Motor neuron (in vitro differentiated cells): ENCODE results near the gene ZNF283. TPM values are rescaled to one million over a fixed set of nuclear protein-coding genes. Genes with fewer than 3 reads are reported as not detected.

Experiments used
- ATAC-seq, 8 experiments: fragments of 200-7000 bp; cut with Tn5 transposase; replicated peaks in 6 of 8; 2 replicates each; pipeline ENCODE4 v1.8.0; 2021; ENCODE audit warnings: mild to moderate bottlenecking in 8 of 8, moderate library complexity in 8 of 8
- H3K27ac ChIP-seq, 2 donors: fragments of 250-450 bp; sonication (Bioruptor Pico); 2 replicates each; pipeline ENCODE4 v1.9.0; 2021; ENCODE audit warnings: antibody characterized with exemption in 2 of 2, mild to moderate bottlenecking in 2 of 2, moderate library complexity in 1 of 2
- H3K4me1 ChIP-seq, 2 donors: fragments of 250-450 bp; sonication (Bioruptor Pico); replicated peaks in 1 of 2; 2 replicates each; pipeline ENCODE4 v1.6.1; 2021; ENCODE audit warnings: antibody characterized with exemption in 2 of 2, mild to moderate bottlenecking in 2 of 2, moderate library complexity in 1 of 2
- H3K4me3 ChIP-seq, 5 donors: fragments of 250-450 bp; sonication (Bioruptor Pico); 2 replicates each; pipeline ENCODE4 v1.9.0; 2021; ENCODE audit warnings: antibody characterized with exemption in 5 of 5, mild to moderate bottlenecking in 5 of 5, moderate library complexity in 4 of 5
- WGBS, 10 experiments: fragments of 450-650 bp; shearing (Covaris generic); methylation state at CpG; one replicate each; pipeline ENCODE4 v1.0.0; 2022; 5-methylcytosine and 5-hydroxymethylcytosine counted together
- in situ Hi-C, 9 experiments: fragments of 400-800 bp; cut with MboI; loops; one replicate each; pipeline ENCODE4 v1.15.0; 2021; ENCODE audit warnings: low sequenced_read_pairs in 9 of 9, low pct_unique_long_range_greater_than_20kb in 2 of 9; ENCODE audit not compliant: unreplicated experiment in 9 of 9
- total RNA-seq, 8 experiments: library from RNA; unstranded; fragments of 300-600 nt; gene quantifications; 2 replicates each; pipeline versions ENCODE4 v1.2.3 to v1.2.4, GENCODE V29; 2022

ZNF283 gene
- total RNA-seq, 8 experiments from 2014 or later = 4.0 to 36.9 (median 13.8) TPM

DNA sequence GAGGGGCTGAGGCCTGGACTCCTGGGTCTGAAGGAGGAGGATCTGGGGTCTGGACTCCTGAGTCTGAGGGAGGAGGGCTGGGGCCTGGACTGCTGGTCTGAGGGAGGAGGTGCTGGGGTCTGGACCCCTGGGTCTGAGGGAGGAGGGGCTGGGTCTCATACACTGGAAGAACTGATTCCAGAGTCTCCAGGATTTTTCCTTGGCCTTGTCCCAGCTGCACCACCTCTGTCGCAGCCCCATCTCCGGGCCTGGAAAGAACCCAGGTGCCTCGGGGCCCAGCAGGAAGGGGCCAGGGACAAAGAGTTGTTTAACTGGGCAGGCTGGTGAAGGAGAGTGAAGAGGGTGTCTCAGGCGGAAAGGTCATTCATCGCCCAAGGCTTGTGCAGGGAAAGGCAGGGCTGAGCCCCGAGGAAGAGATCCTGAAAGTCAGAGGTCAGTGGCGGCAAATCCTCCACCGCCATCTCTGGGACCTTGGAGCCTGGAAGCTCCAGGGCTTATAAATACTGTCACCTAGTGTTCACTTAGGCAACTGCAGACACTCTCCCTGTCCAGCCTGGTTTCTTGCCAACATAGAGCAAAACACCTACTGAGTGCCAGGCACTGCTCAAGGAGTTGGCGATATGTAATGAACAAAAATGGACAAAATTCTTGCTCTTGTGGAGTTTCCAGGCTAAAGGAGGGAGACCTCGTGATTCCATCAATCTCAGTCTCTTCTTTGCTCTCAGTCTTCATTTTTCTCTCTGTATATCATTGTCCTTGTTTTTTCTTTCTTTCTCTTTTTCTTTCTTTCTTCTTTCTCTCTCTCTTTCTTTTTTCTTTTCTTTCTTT, 41.9 kb upstream of the ZNF283 start:
- in situ Hi-C loops = loop anchor here in 1 of 9 experiments (25.0 kb wide), 1 partner anchor 348 kb away; no protein-coding TSS in a partner anchor
- WGBS, 10 experiments = 0 to 7% (median 1%) methylated on average over 2 to 3 of the region's 10 CpGs; no CpG with 5 or more reads in 2 of the 10 experiments
- no peaks in the 10 kb centered on the region for H3K4me1 ChIP-seq
- no peak overlapping the region for H3K4me3 ChIP-seq
- ATAC-seq = peak; percentile 17 to 85 (median 74)
- H3K27ac ChIP-seq = no peak overlapping the region

DNA sequence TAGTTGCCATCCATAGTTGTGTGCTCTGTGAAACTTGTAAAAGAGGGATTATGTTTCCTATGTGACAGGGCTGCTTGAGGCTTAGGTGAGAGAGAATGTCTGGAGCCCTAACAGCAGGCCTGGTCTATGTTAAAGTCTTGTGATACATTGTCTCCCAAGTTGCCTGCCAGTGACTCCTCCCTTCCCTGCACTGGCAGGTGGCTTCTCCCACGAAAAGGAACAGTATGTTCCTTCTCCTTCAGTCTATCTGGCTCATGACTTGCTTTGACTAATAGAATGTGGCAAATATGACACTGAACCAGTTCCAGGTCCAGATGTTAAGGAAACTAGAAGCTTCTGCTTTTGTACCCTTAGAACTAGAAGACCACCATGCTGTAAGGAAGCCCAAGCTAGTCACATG, 40.5 kb upstream of the ZNF283 start:
- WGBS, 10 experiments = 0 to 50% (median 20%) methylated on average over 1 of the region's 1 CpG; no CpG with 5 or more reads in 5 of the 10 experiments
- no peak for ATAC-seq
- Histone ChIP-seq H3K27ac (no peak overlapping the region), H3K4me1 (no peaks in the 10 kb centered on the region), H3K4me3 (no peak overlapping the region)
- in situ Hi-C loops = loop anchor here in 1 of 9 experiments (25.0 kb wide), 1 partner anchor 349 kb away; no protein-coding TSS in a partner anchor

GRCh38 chr19:43789029-43789428, 38.1 kb upstream of the ZNF283 start:
- peak in 3 of 8 experiments; percentile 15 to 44 (median 22) for ATAC-seq
- in situ Hi-C loops = loop anchor here in 1 of 9 experiments (25.0 kb wide), 1 partner anchor 352 kb away; no protein-coding TSS in a partner anchor

DNA sequence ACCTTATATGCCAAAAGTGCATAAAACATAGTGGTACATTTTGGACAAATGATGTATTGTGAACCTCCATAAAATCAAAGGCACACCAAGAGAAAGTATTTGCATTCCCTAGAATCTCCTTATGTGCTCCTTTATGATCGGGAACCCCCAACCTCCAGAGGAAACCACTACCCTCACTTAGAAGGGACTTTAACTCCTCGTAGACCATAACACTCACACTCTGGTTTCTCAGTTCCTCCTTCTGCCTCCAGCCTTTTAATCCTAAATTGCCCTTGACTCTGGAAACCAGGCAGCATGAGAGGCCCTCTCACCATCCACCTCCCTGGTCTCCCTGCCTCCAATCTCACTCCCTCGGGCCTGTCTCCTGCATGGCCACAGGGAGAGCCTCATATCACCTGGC, 36.5 kb upstream of the ZNF283 start:
- Histone ChIP-seq H3K4me1 (no peaks in the 10 kb centered on the region), H3K27ac (no peak overlapping the region), H3K4me3 (no peak overlapping the region)
- no peak for ATAC-seq
- 0 to 50% (median 17%) methylated on average over 1 to 2 of the region's 3 CpGs; no CpG with 5 or more reads in 3 of the 10 experiments for WGBS, 10 experiments
- in situ Hi-C loops = loop anchor here in 1 of 9 experiments (25.0 kb wide), 1 partner anchor 353 kb away; no protein-coding TSS in a partner anchor

More at GRCh38 chr19:43789029-43789428, 38.1 kb upstream of the ZNF283 start:
- H3K4me1 ChIP-seq = no peaks in the 10 kb centered on the region
- no peak overlapping the region for H3K27ac ChIP-seq
- 0 to 50% (median 0%) methylated on average over 1 to 3 of the region's 3 CpGs; no CpG with 5 or more reads in 1 of the 10 experiments for WGBS, 10 experiments
- H3K4me3 ChIP-seq = no peak overlapping the region

- in situ Hi-C loops = loop anchor here in 1 of 9 experiments (25.0 kb wide), 1 partner anchor 360 kb away; no protein-coding TSS in a partner anchor
- ATAC-seq = no peak
- Histone ChIP-seq H3K4me1 (no peaks in the 10 kb centered on the region), H3K4me3 (no peak overlapping the region), H3K27ac (no peak overlapping the region)
- 0 to 70% (median 20%) methylated on average over 1 to 5 of the region's 6 CpGs; no CpG with 5 or more reads in 2 of the 10 experiments for WGBS, 10 experiments
Measured at GRCh38 chr19:43797118-43797517, 30.0 kb upstream of the ZNF283 start.

DNA sequence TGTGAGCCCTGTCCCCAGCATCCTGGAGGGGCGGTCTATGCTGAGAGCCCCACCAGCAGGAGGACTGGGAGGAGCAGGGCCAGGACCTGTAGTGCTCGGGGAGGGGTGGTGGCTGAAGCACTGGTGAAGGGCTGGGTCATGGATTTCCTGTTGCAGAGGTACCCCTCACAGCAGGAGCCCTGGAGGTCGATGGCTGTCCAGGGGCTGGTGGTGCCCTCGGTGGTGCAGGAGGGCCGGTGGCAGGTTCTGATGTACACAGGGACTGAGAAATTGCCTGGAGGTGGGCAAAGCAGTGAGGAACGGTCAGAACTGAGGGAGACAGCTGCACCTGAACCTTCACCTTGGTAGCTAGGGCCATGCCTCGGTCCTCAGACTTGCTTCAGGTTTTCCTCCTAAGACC, 29.6 kb upstream of the ZNF283 start:
- in situ Hi-C loops = loop anchor here in 1 of 9 experiments (25.0 kb wide), 1 partner anchor 360 kb away; no protein-coding TSS in a partner anchor
- Histone ChIP-seq H3K4me3 (no peak overlapping the region), H3K27ac (no peak overlapping the region), H3K4me1 (no peaks in the 10 kb centered on the region)
- WGBS, 10 experiments = 37 to 80% (median 60%) methylated on average over 1 to 4 of the region's 7 CpGs; no CpG with 5 or more reads in 5 of the 10 experiments
- no peak for ATAC-seq

- no peak overlapping the region for H3K27ac ChIP-seq
- peak overlapping the region in 1 of 5 donors; percentile 8 for H3K4me3 ChIP-seq
- ATAC-seq = no peak
- in situ Hi-C loops = loop anchor here in 1 of 9 experiments (25.0 kb wide), 1 partner anchor 361 kb away; no protein-coding TSS in a partner anchor
- H3K4me1 ChIP-seq = no peaks in the 10 kb centered on the region
- 40% methylated on average over 2 of the region's 5 CpGs; no CpG with 5 or more reads in 9 of the 10 experiments for WGBS, 10 experiments
Measured at GRCh38 chr19:43798026-43798545, 29.0 kb upstream of the ZNF283 start.

DNA sequence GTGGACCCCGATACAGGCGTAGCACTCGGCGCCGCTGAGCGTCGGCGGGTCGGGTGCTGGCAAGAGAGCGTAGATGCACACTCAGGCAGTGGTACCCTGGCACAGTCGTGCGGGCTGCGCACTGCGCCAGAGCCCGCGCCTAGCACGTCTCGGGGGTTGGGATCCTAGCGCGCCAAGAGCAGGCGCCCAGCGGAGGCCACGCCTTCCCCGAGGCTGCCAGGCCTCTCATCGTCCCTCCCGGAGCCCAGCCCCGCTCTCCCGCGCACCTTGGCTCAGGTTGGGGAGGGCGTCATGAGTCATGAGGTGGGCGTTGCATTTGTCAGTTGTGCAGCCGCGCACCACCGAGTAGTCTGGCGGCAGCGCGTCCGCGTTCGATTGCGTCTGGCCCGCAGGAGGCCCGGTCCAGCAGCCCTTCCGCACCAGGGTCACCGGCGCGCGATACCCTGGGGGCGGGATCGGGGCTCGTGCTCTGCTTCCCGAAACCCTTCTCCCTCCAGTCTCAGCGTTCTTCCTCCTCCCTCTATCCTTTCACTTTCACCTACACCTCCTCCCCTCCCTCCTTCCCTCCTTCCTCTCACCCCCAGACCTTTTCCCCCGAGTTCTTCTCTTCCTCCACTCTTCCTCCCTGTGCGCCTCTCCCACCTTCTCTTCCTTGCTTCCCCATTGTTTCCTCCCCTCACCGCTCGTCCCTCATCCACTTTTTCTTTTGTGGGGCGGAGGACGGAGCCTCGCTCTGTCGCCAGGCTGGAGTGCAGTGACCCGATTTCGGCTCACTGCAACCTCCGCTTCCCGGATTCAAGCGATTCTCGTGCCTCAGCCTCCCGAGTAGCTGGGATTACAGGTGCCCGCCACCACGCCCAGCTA, 28.3 kb upstream of the ZNF283 start:
- 0 to 68% (median 33%) methylated on average over 1 to 14 of the region's 70 CpGs; no CpG with 5 or more reads in 3 of the 10 experiments for WGBS, 10 experiments
- H3K4me3 ChIP-seq = peak overlapping the region in 2 of 5 donors; percentile 8 to 11
- ATAC-seq = peak; percentile 11 to 80 (median 32)
- in situ Hi-C loops = loop anchor here in 1 of 9 experiments (25.0 kb wide), 1 partner anchor 361 kb away; no protein-coding TSS in a partner anchor
- no peak overlapping the region for H3K27ac ChIP-seq
- no peaks in the 10 kb centered on the region for H3K4me1 ChIP-seq

DNA sequence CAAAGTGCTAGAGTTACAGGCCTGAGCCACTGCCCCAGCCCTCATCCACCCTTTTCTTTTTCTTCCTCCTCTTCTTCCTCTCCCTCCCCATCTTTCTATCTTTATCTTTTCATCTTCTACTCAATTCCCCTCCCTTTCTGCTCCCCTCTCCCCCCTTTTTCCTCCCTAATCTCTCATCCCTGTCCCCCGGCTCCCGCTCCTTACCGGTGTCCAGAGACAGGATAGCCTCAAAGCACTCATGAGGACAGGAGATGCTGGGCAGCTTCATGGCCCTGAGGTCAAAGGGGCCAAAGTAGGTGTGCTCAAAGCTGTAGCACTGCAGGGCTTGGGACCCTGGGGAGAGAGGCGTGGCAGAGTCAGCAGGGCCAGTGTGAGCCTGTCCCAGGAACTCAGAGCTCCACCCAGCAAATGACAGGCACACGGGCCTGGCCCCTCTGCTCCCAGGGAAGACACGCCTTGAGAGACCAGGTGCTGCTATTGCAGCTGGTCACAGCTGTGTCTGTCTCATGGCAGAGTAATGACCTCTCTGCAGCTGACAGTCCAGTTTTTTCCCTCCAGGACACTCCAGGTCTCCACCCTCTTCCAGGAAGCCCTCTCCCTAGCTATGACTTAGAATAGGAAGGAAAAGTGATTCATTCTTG, 27.5 kb upstream of the ZNF283 start:
- in situ Hi-C loops = loop anchor here in 1 of 9 experiments (25.0 kb wide), 1 partner anchor 362 kb away; no protein-coding TSS in a partner anchor
- H3K27ac ChIP-seq = no peak overlapping the region
- H3K4me1 ChIP-seq = no peaks in the 10 kb centered on the region
- WGBS, 10 experiments = 0 to 20% methylated on average over 1 of the region's 6 CpGs; no CpG with 5 or more reads in 8 of the 10 experiments
- ATAC-seq = peak in 5 of 8 experiments; percentile 32 to 92 (median 58)
- H3K4me3 ChIP-seq = no peak overlapping the region

DNA sequence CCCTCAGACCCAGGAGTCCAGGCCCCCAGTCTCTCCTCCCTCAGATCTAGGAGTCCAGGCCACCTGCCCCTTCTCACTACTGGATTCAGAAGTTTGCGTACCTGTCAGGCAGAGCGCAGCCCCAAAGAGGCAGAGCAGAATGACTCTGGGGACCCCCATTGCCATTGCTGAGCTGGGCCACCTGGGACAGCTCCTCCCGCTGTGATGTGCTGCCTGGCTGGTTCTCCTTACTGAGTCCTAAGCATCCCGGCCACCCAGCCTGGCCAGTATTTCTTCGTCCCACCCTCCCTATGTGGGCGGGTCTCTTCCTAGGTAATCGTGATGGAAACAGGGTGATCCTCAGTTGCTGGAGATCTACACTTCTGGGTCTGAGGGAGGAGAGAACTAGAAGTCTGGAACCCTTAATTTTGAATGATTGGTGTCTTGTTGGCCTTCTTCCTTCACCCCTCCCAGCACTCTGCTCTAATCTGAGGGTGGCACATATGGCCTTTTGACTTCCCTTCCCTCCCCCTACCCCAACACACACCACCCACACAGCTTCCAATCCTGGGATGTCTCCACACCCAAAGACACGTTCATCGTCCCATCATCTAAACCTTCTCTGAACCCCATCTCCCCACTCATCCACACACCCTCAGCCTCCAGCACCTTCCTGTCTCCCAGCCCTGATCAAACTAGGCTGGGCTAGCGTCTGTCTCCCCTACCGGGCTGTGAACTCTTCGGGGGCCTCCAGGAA, 24.7 kb upstream of the ZNF283 start, which contains the start of gene LYPD5:
LYPD5 (minus strand) TSS at position 232 of the 736 bp plus-strand sequence; CDS start at position 165, 67 bp downstream.
- Histone ChIP-seq H3K27ac (no peak within 1 kb of the TSS), H3K4me1 (no peaks in the 10 kb centered on the region), H3K4me3 (no peak within 1 kb of the TSS)
- WGBS, 10 experiments = 6 to 67% (median 43%) methylated on average over 1 to 4 of the region's 12 CpGs; no CpG with 5 or more reads in 3 of the 10 experiments
- in situ Hi-C loops = no loop called here
- ATAC-seq = no peak

DNA sequence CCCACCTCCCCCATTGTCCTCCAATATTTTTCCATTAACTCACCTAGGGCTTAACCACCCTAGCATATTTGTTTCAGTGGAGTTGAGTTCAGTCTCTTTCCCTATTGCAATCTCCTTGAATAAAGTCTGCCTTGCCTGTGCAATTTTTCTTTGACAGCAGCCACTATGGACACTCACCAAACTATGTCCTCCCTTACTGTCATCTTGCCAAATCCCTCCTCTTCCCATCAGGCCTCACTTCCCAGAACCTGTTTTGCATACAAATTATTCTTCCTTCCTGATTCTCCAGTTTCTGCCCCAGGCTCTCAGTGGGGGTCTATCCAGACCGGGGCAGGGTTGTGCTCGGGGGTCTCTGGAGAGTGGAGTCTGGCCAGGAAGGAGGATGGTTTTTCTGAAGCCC, 22.7 kb upstream of the ZNF283 start:
- WGBS, 10 experiments = 0 to 40% (median 4%) methylated on average over 1 to 2 of the region's 2 CpGs; no CpG with 5 or more reads in 4 of the 10 experiments
- Histone ChIP-seq H3K4me1 (no peaks in the 10 kb centered on the region), H3K27ac (no peak overlapping the region), H3K4me3 (no peak overlapping the region)
- peak in 2 of 8 experiments; percentile 10 to 61 for ATAC-seq
- in situ Hi-C loops = no loop called here
